Liver (tissue), 9 donors: ENCODE data around the gene DIAPH3. TPM values are rescaled to one million over a fixed set of nuclear protein-coding genes. Genes with fewer than 3 reads are reported as not detected.

Experiments
- DNase-seq: peaks from one replicate; pipeline ENCODE4 v3.0.0-alpha.2; 2017; ENCODE audit warnings: low spot score
- H3K27ac ChIP-seq, 2 donors: one replicate each; pipeline ENCODE4 v1.7.0; 2013; ENCODE audit warnings: inconsistent platforms in 2 of 2, low read length in 2 of 2, control low read depth in 1 of 2, low read depth in 1 of 2, mild to moderate bottlenecking in 1 of 2
- H3K27me3 ChIP-seq, 4 donors: one replicate each; pipeline versions ENCODE4 v1.6.1 to v1.7.0; 2013; ENCODE audit warnings: low read length in 3 of 4, inconsistent platforms in 1 of 4, mild to moderate bottlenecking in 1 of 4, moderate library complexity in 1 of 4; ENCODE audit not compliant: control insufficient read depth in 4 of 4, insufficient read depth in 4 of 4
- H3K36me3 ChIP-seq, 4 donors: one replicate each; pipeline versions ENCODE4 v1.6.1 to v1.7.0; 2013; ENCODE audit warnings: low read length in 3 of 4, mild to moderate bottlenecking in 3 of 4, low read depth in 1 of 4, moderate library complexity in 1 of 4; ENCODE audit not compliant: control insufficient read depth in 4 of 4, insufficient read depth in 3 of 4
- H3K4me1 ChIP-seq, 4 donors: one replicate each; pipeline versions ENCODE4 v1.6.1 to v1.7.0; 2013; ENCODE audit warnings: low read length in 3 of 4, mild to moderate bottlenecking in 3 of 4, moderate library complexity in 1 of 4; ENCODE audit not compliant: control insufficient read depth in 4 of 4, insufficient read depth in 4 of 4
- H3K4me3 ChIP-seq, 3 donors: one replicate each; pipeline versions ENCODE4 v1.6.1 to v1.7.0; 2013; ENCODE audit warnings: low read length in 3 of 3, control low read depth in 1 of 3, low read depth in 1 of 3, mild to moderate bottlenecking in 1 of 3
- H3K9ac ChIP-seq, 2 donors: one replicate each; pipeline ENCODE4 v1.7.0; 2013; ENCODE audit warnings: low read length in 2 of 2, mild to moderate bottlenecking in 2 of 2, moderate library complexity in 2 of 2, control low read depth in 1 of 2, low read depth in 1 of 2
- H3K9me3 ChIP-seq, 4 donors: one replicate each; pipeline versions ENCODE4 v1.6.1 to v1.7.0; 2013; ENCODE audit warnings: low read length in 3 of 4; ENCODE audit not compliant: control insufficient read depth in 4 of 4
- CTCF ChIP-seq: fragments of 150-350 bp; IDR thresholded peaks from 2 replicates; pipeline ENCODE4 v1.5.1; 2017; ENCODE audit warnings: improper control_type of control experiment, low read depth, low read length; ENCODE audit not compliant: missing input control
- GABPA ChIP-seq, 2 donors: IDR thresholded peaks in 1 of 2; conservative IDR thresholded peaks in 1 of 2; 2 replicates each; pipeline ENCODE4 v1.6.1; 2016; ENCODE audit warnings: antibody characterized with exemption in 2 of 2, mild to moderate bottlenecking in 1 of 2, moderate library complexity in 1 of 2
- HNF4A ChIP-seq, 2 donors: conservative IDR thresholded peaks; 2 replicates each; pipeline ENCODE4 v1.6.1; 2016; ENCODE audit warnings: antibody characterized with exemption in 2 of 2, mild to moderate bottlenecking in 2 of 2
- JUND ChIP-seq, 2 donors: IDR thresholded peaks; 2 replicates each; pipeline ENCODE4 v1.6.1; 2016; ENCODE audit warnings: antibody characterized with exemption in 2 of 2
- RAD21 ChIP-seq, 2 donors: IDR thresholded peaks; 2 replicates each; pipeline ENCODE4 v1.6.1; 2016; ENCODE audit warnings: antibody characterized with exemption in 2 of 2, mild to moderate bottlenecking in 2 of 2
- SP1 ChIP-seq: IDR thresholded peaks from 2 replicates; pipeline ENCODE4 v1.6.1; 2018; ENCODE audit warnings: antibody characterized with exemption, mild to moderate bottlenecking
- TAF1 ChIP-seq: conservative IDR thresholded peaks from 2 replicates; pipeline ENCODE4 v1.6.1; 2016; ENCODE audit warnings: antibody characterized with exemption, mild to moderate bottlenecking
- YY1 ChIP-seq: IDR thresholded peaks from 2 replicates; pipeline ENCODE4 v1.6.1; 2016; ENCODE audit warnings: antibody characterized with exemption, mild to moderate bottlenecking
- WGBS: extraction: QIAGEN DNeasy Blood & Tissue Kit; methylation state at CpG from one replicate; pipeline ENCODE4 v1.1.7; 2013; 5-methylcytosine and 5-hydroxymethylcytosine counted together
- polyA plus RNA-seq, 2 donors: library from polyadenylated mRNA; stranded (reverse) in 1 of 2; unstranded in 1 of 2; fragments of 200-250 nt in 1 of 2; fragments of >200 nt in 1 of 2; fragmentation: Nextera tagmentation in 1 of 2; extraction: Ambion mirVana in 1 of 2; gene quantifications; one replicate each; pipeline versions ENCODE4 v1.2.1 to v1.2.3, GENCODE V29; 2013 to 2015
- total RNA-seq, 2 donors: library from RNA; depleted of rRNA; stranded (reverse); fragments of >200 nt; gene quantifications; one replicate each; pipeline ENCODE4 v1.2.3, GENCODE V29; 2014
- TF ChIP-seq, protein P1 (sequence below): IDR thresholded peaks from 2 replicates; pipeline ENCODE4 v1.6.1; 2016; ENCODE audit warnings: antibody characterized with exemption, mild to moderate bottlenecking
- TF ChIP-seq, protein P2 (sequence below): IDR thresholded peaks from 2 replicates; pipeline ENCODE4 v1.6.1; 2016; ENCODE audit warnings: antibody characterized with exemption
- donor health status: healthy.
- donor health status: healthy.
- donor health status: healthy.
- donor health status: healthy.
- donor health status: healthy.

DIAPH3 gene
- total and polyA plus RNA-seq, 4 donors: 0.08 to 11.1 (median 0.27) TPM

- Histone ChIP-seq H3K27me3 (no peaks in the 10 kb centered on the region), H3K9me3 (no peaks in the 10 kb centered on the region), H3K4me3 (no peak overlapping the region), H3K4me1 (no peaks in the 10 kb centered on the region), H3K27ac (no peak overlapping the region), H3K9ac (no peak overlapping the region), H3K36me3 (no peaks in the 10 kb centered on the region)
- no peak for TF ChIP-seq YY1
- TF ChIP-seq RAD21 (IDR thresholded peaks at IDR 0.05): no peak
- no peak for TF ChIP-seq CTCF
- TF ChIP-seq, protein P1, sequence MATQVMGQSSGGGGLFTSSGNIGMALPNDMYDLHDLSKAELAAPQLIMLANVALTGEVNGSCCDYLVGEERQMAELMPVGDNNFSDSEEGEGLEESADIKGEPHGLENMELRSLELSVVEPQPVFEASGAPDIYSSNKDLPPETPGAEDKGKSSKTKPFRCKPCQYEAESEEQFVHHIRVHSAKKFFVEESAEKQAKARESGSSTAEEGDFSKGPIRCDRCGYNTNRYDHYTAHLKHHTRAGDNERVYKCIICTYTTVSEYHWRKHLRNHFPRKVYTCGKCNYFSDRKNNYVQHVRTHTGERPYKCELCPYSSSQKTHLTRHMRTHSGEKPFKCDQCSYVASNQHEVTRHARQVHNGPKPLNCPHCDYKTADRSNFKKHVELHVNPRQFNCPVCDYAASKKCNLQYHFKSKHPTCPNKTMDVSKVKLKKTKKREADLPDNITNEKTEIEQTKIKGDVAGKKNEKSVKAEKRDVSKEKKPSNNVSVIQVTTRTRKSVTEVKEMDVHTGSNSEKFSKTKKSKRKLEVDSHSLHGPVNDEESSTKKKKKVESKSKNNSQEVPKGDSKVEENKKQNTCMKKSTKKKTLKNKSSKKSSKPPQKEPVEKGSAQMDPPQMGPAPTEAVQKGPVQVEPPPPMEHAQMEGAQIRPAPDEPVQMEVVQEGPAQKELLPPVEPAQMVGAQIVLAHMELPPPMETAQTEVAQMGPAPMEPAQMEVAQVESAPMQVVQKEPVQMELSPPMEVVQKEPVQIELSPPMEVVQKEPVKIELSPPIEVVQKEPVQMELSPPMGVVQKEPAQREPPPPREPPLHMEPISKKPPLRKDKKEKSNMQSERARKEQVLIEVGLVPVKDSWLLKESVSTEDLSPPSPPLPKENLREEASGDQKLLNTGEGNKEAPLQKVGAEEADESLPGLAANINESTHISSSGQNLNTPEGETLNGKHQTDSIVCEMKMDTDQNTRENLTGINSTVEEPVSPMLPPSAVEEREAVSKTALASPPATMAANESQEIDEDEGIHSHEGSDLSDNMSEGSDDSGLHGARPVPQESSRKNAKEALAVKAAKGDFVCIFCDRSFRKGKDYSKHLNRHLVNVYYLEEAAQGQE: no peak
- 88% methylated on average over 8 of the region's 8 CpGs for WGBS
- DNase-seq: no peak
These were observed 69.2 kb downstream of the DIAPH3 start for GRCh38 chr13:60094385-60095088.

DNA sequence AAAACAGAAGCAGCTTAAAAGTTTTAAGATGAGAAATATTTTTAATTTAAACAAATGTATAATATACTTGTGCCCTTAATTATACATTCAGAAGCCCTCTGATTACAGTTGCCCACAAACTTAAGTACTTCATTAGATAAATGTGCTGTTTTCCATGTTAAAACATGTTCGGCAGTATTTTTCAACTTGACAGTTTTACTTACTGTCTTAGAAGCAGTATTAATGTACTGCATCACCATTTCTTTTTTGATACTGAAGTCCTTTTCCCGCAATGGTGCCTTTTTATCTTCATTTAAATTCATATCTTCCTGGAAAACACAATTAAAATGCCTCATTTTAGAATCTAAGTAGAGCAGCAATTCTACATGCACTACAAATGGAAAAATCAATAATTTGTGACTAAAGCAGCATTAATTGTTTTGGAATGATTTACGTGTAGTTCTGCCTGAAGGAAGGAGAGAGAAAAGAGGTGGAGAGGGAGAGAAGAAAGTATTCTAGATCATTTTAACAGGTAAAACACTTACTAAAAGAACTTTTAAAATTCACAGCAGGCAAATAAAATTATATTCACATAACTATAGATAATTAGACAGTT lies 70.2 kb downstream of the DIAPH3 start:
- Histone ChIP-seq H3K36me3 (no peaks in the 10 kb centered on the region), H3K9ac (no peak overlapping the region), H3K4me1 (no peaks in the 10 kb centered on the region), H3K27ac (no peak overlapping the region), H3K4me3 (no peak overlapping the region), H3K9me3 (no peaks in the 10 kb centered on the region), H3K27me3 (no peaks in the 10 kb centered on the region)
- WGBS: 90% methylated on average over 3 of the region's 3 CpGs
- DNase-seq: no peak
- no peak for TF ChIP-seq SP1
- no peak for TF ChIP-seq JUND (IDR thresholded peaks at IDR 0.05)
- no peak for TF ChIP-seq HNF4A (conservative IDR thresholded peaks at IDR 0.05)
- TF ChIP-seq TAF1: no peak
- no peak for TF ChIP-seq YY1
- TF ChIP-seq, protein P2, sequence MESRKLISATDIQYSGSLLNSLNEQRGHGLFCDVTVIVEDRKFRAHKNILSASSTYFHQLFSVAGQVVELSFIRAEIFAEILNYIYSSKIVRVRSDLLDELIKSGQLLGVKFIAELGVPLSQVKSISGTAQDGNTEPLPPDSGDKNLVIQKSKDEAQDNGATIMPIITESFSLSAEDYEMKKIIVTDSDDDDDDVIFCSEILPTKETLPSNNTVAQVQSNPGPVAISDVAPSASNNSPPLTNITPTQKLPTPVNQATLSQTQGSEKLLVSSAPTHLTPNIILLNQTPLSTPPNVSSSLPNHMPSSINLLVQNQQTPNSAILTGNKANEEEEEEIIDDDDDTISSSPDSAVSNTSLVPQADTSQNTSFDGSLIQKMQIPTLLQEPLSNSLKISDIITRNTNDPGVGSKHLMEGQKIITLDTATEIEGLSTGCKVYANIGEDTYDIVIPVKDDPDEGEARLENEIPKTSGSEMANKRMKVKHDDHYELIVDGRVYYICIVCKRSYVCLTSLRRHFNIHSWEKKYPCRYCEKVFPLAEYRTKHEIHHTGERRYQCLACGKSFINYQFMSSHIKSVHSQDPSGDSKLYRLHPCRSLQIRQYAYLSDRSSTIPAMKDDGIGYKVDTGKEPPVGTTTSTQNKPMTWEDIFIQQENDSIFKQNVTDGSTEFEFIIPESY: no peak
- TF ChIP-seq, protein P1: no peak
- TF ChIP-seq GABPA (IDR thresholded peaks at IDR 0.05 in 1 of 2, conservative IDR thresholded peaks at IDR 0.05 in 1 of 2): no peak
- no peak for TF ChIP-seq CTCF
